Measurements from ENCODE around the gene SOCS3. TPM values are rescaled to one million over a fixed set of nuclear protein-coding genes. Genes with fewer than 3 reads are reported as not detected.

SOCS3 gene
- total RNA-seq, 2 donors from 2014 or later = 10.6 to 59.6 TPM

DNA sequence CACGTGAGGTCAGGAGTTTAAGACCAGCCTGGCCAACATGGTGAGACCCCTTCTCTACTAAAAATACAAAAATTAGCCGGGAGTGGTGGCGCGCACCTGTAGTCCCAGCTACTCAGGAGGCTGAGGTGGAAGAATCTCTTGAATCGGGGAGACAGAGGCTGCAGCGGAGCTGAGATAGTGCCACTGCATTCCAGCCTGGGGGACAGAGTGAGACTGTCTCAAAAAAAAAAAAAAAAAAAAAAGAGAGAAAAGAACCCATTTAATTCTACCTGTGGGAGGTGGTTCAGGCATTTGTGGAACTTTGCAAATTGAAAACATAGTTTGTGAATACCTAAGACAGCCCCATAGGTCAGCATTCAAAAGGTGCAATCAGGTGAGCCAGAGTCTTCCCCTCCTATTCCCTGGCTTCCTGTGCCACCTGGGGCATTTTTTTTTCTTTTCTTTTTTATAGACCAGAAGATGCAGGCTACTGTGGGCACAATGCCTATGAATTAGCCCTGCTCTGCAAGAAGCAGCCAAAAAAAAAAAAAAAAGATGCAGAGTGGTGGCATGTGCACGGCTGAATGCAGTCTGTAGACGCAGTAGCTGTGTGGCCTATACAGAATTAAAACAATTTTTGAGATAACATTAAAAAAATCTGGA is 9.1 kb upstream of the SOCS3 start:
- H3K36me3 ChIP-seq = no peaks in the 10 kb centered on the region
- WGBS = 83% methylated on average over 8 of the region's 8 CpGs
- TF ChIP-seq POLR2AphosphoS5 (IDR thresholded peaks at IDR 0.05) (no peak), POLR2A (IDR thresholded peaks at IDR 0.05) (no peak), CTCF (IDR thresholded peaks at IDR 0.05) (no peak)
- intact Hi-C loops (cut with DNase I) = no loop called here
- no peak overlapping the region for H3K4me3 ChIP-seq
- no peaks in the 10 kb centered on the region for H3K9me3 ChIP-seq
- H3K27me3 ChIP-seq (replicated peaks; ENCODE audit: insufficient read depth) = no peaks in the 10 kb centered on the region
- H3K27ac ChIP-seq = no peak overlapping the region
- DNase-seq (ENCODE audit: low spot score) = no peak
- H3K4me1 ChIP-seq (replicated peaks) = no peaks in the 10 kb centered on the region

DNA sequence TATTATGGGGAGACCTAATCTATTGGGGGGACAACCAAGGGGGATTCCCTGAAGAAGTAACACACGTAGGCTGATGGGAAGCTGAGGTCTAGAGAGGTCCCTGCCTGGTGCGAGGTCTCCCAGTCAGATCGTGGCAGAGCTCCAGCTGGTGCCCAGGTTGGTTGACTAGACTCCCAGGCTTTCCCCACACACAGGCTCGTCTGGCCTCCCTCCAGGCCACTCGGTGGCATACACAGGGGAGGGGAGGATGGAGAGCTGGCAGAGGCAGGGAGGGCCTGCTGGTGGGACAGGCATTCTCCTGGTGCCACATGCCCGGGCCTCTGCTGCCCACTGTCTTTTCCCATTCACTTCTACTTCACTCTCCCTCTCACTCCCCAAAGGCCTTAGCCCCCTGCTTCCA is 8.5 kb upstream of the SOCS3 start:
- no peak overlapping the region for H3K4me3 ChIP-seq
- 41% methylated on average over 6 of the region's 6 CpGs for WGBS
- no peaks in the 10 kb centered on the region for H3K36me3 ChIP-seq
- H3K27ac ChIP-seq = no peak overlapping the region
- no peaks in the 10 kb centered on the region for H3K27me3 ChIP-seq (replicated peaks; ENCODE audit: insufficient read depth)
- no peaks in the 10 kb centered on the region for H3K4me1 ChIP-seq (replicated peaks)
- TF ChIP-seq POLR2A (IDR thresholded peaks at IDR 0.05) (no peak), POLR2AphosphoS5 (IDR thresholded peaks at IDR 0.05) (no peak), CTCF (IDR thresholded peaks at IDR 0.05) (no peak)
- intact Hi-C loops (cut with DNase I) = no loop called here
- no peak for DNase-seq (ENCODE audit: low spot score)
- H3K9me3 ChIP-seq = no peaks in the 10 kb centered on the region

GRCh38 chr17:78367193-78367592 is 7.3 kb upstream of the SOCS3 start:
- 92% methylated on average over 5 of the region's 5 CpGs for WGBS
- no peak overlapping the region for H3K27ac ChIP-seq

GRCh38 chr17:78366109-78366848 is 6.4 kb upstream of the SOCS3 start:
- Histone ChIP-seq H3K4me3 (no peak overlapping the region), H3K36me3 (no peaks in the 10 kb centered on the region), H3K27ac (peak overlapping the region; percentile 8 to 18), H3K9me3 (no peaks in the 10 kb centered on the region), H3K4me1 (replicated peaks) (no peaks in the 10 kb centered on the region), H3K27me3 (replicated peaks; ENCODE audit: insufficient read depth) (no peaks in the 10 kb centered on the region)
- 69% methylated on average over 18 of the region's 18 CpGs for WGBS
- TF ChIP-seq POLR2A (IDR thresholded peaks at IDR 0.05) (no peak), POLR2AphosphoS5 (IDR thresholded peaks at IDR 0.05) (no peak), CTCF (IDR thresholded peaks at IDR 0.05) (no peak)
- no peak for DNase-seq (ENCODE audit: low spot score)
- intact Hi-C loops (cut with DNase I) = no loop called here

More at GRCh38 chr17:78367193-78367592, 7.3 kb upstream of the SOCS3 start:
- H3K9me3 ChIP-seq = no peaks in the 10 kb centered on the region
- H3K4me1 ChIP-seq (replicated peaks) = no peaks in the 10 kb centered on the region
- no peak for DNase-seq (ENCODE audit: low spot score)
- no peak overlapping the region for H3K4me3 ChIP-seq
- no peaks in the 10 kb centered on the region for H3K27me3 ChIP-seq (replicated peaks; ENCODE audit: insufficient read depth)
- no peak for TF ChIP-seq POLR2AphosphoS5 (IDR thresholded peaks at IDR 0.05)
- no peak for TF ChIP-seq CTCF (IDR thresholded peaks at IDR 0.05)
- no peak for TF ChIP-seq POLR2A (IDR thresholded peaks at IDR 0.05)
- no peaks in the 10 kb centered on the region for H3K36me3 ChIP-seq
- intact Hi-C loops (cut with DNase I) = no loop called here

Measured in prostate gland (tissue), 2 donors.